ENCODE data around the gene EFNA5. TPM values are rescaled to one million over a fixed set of nuclear protein-coding genes. Genes with fewer than 3 reads are reported as not detected.
"Not testable (repeated sequence)": the region's sequence is repeated elsewhere in the genome, so short reads cannot be mapped to it uniquely, and the experiment has no call there.

The EFNA5 gene
- total RNA-seq, 1 donor from 2014 or later, result 8.2 TPM

DNA sequence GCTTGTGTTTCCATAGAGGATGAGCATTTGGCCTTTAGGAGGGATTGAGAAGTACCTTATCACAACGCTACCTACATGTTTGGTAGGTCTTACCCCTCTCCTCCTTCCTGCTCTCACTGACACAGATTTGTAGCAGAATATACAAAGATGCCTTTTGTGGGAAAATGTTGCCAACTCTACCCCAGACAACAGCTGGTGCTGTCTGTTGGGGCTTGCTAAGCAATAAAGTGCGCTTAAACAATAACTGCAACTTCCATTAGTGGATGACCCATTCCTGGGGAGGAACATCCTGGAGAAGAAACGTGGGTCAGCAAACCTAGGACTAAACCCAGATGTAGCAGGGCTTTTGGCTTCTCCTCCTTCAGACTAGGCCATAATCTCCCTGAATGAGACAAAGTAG lies 174.3 kb downstream of the EFNA5 start:
- peak; percentile 37 for DNase-seq (ENCODE audit: low read depth)

DNA sequence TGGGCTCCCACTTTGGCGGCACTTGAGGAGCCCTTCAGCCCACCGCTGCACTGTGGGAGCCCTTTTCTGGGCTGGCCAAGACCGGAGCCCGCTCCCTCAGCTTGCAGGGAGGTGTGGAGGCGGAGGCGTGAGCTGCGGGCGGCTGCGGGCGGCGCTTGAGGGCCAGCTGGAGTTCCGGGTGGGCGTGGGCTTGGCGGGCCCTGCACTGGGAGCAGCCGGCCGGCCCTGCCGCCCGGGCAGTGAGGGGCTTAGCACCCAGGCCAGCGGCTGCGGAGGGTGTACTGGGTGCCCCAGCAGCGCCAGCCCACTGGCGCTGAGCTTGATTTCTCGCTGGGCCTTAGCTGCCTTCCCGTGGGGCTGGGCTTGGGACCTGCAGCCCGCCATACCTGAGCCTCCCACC lies 176.6 kb downstream of the EFNA5 start:
- DNase-seq (ENCODE audit: low read depth), result not testable (repeated sequence)

DNA sequence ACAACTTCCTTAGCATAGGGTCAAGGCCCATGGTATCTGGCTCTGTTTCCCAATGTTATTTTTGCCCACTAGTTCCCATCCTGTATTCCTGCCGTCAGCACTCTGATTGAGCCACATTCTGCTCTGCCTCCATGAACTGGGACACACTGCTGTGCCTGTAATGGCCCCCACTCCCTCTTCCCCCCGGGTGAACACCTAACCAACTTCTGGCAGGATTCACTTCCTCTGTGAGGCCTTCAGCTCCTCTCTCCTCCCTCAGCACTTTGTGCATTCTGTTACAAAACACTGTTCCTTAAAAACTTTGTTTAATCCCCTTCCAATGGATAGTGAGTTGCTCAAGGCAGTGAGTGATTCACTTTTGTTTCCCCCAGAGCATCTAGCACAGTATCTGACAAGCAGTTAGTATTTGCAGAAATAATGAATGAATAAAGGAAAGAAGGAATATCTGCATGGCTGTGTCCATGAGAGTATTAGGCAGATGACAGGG lies 183.6 kb downstream of the EFNA5 start:
- no peak for DNase-seq (ENCODE audit: low read depth)

DNA sequence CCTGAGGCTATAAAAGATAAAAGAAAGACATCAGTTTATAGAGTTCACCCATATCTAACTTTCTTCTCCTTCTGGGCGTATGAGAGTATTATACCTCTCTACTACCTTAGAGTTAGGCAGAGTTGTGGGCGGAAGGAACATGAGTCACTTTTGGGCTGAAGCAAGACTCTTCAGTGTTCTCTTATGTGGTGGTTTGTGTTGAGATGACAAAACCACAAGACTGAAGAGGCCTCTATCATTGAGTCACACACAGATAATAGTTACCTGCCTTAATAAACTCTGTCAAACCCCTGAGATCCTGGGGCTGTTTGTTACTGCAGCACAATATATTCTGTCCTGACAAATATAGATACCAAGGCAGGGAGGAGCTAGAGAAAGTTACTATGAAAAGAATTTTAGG lies 184.2 kb downstream of the EFNA5 start:
- peak; percentile 29 for DNase-seq (ENCODE audit: low read depth)

DNA sequence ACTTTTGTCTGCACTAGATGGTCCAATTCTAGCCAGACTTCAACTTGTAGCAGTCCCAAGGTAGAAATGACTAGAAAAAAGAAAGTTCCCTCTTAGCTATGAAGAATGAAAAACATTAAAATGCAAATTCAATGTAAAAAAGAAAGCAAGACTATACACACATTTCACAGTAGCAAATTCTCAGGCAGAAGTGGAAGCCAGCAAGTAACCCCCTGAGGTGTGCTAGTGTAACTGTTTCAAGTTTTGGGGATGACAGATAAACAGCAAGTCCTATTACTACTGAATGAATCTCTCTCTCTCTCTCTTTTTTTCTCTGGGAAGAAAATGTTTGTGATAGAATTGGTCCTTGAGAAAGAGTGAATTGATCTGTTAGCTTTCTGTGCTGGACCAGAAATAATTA lies 185.6 kb downstream of the EFNA5 start:
- DNase-seq (ENCODE audit: low read depth), result no peak

DNA sequence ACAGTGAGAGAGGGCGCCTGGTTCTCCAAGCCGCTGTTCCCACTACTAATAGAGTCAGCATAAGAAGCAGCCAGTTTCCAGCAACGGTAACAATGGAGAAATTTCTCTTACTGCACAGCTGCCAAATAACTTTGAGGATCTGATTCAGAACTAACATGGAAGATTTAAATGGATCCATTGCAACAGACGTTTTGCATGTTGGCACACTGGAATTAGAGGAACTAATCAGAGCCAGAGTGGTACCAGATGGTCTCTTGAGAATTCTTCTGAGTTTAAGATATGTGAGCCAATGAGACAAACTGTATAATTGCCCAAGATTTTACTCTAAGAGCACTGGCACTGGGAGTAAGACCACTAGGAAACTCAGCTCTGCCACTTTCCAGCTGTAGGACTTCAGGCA lies 186.5 kb downstream of the EFNA5 start:
- no peak for DNase-seq (ENCODE audit: low read depth)

DNA sequence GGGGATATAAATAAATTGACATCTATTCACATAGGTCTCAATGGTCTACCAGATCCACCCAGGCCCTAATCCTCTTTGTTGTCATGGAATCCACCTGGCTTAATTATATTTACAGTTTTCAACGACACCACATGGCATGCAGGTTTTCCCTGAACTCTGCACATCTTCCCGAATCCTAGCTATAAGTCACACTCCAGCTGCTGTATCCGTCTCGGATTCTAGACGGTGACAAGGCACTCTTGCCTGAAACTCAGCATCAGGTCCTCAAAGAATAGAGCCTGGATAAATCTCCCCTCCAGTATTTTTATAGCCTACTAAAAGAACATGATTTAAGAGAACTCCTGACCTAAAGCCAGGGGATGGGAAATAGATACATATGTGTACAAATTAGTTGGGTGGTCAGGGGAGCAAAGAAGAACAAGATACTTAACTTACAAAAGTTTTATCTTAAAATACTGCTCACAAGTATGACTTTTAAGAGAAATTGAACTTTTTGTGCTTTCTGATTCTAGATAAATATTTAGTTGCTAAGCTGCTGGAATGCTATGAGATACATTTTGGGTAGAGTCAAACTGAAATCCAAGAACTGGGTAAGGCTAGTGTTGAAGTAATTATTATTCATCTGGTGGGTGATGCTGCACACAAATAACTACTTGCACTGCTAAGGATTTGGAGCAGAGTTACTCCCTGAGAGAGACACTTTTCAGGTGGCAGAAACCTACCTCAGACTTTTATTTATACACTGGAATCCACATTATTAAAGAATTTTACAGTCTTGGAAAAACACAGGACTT lies 187.3 kb downstream of the EFNA5 start:
- no peak for DNase-seq (ENCODE audit: low read depth)

DNA sequence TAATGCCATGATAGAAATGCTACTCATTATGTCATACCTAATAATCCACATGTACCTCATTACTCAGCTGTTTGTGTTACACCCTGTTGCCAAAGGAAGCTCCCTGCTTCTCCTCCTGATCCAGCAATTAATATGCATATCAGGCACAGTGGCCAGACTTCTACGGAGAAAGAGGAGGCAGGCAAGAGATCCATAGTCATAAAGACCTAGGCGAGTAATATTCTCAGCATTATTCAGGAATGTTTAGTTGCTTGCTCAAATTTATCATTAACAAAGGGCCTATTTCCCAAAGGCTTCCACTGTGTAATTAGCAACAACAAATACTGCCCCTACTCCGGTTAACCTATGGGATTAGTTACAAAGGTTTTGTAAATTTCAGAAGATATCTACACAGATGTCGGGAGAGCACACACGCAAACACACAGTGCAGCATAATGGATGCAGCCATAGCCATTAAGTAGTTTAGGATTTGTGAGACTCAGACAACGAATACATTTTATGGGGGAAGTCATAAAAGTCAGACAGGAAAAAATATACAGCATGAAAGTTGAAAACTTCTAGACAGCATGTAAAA lies 192.6 kb downstream of the EFNA5 start:
- DNase-seq (ENCODE audit: low read depth), result peak; percentile 42

DNA sequence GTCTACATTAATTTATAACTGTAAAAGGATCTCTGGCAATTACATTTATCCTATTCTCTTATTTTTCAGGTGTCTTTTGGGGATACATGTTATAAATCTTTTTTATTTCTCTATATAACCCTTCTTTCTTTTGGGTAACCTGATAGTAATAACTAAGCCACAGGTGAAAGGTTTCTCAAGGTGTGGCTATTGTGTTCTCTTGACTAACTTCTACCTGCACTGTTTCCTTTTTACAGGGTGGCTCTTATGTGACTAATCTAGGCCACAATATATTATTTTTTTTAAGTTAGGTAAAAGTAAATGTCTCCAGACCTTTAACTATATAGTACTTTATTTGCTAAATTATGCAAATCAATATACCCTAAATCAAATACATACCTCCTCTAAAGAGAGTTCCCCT lies 193.2 kb downstream of the EFNA5 start:
- DNase-seq (ENCODE audit: low read depth), result no peak

DNA sequence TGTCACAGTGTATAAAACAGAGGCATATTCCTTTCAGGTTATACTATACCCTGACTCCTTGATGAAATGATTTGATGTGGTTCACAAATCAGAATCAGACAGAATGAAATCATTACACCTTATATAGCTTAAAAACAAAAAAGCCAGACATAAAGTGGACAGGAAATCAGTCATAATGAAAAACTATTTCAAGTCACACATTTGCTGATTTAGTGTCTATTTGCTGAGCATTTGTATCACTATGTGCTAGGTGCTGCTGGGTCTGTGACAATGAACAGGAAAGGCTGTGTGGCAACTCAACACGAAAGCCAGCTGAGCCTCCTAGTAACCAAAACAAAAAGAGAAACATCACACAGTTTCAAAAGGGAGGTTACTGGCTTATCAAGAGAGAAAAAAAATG lies 194.0 kb downstream of the EFNA5 start:
- DNase-seq (ENCODE audit: low read depth), result no peak

DNA sequence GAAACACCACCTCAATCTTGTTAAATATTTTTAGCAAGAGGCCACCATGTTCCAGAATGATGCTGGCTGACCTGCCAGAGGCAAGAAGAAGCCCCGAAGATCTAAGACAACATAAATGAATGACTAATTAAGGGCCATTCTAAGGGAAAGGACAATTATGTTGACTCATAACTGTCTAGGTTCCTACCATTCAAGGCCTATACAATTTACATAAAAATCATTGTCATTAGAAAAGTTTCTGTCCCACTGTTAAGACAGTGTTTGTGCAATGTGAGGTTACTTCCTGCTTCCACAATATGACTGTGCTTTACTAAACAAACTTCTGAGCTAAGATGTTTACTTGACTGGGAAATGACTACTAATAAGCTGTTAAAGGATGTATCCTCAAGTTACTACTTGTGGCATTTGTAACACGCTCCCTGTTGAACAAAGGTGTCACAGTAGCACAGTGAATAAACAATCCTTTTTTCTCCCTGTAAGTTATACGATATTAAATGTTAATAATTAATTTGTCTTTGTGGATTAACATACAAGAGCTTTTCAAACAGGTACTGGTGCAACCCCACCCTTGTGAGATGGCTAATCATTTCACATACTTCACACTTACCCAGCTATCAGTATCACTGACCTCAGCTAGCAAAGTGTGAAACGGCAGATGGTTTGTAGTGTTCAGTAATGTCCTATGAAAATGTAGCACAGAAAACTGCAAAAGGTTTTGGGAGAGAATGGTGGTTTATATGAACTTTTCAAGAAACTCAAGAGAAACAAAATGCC lies 195.8 kb downstream of the EFNA5 start:
- DNase-seq (ENCODE audit: low read depth), result no peak

DNA sequence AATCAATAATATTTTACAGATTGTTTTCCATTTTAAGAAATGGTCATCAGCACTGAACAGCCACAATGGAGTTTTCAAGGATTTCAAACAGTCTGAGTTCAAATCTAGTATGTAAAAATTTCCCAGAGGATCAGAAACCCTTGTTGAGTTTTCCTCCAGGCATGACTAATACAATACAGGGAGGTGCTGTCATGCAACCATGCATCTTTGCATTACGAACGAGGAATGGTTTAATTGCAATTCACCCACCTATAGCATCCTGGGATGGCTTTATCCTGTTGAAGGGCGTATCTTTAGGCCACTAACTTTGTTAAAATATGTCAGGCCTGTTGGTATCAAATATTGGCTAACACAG lies 196.4 kb downstream of the EFNA5 start:
- DNase-seq (ENCODE audit: low read depth), result no peak

DNA sequence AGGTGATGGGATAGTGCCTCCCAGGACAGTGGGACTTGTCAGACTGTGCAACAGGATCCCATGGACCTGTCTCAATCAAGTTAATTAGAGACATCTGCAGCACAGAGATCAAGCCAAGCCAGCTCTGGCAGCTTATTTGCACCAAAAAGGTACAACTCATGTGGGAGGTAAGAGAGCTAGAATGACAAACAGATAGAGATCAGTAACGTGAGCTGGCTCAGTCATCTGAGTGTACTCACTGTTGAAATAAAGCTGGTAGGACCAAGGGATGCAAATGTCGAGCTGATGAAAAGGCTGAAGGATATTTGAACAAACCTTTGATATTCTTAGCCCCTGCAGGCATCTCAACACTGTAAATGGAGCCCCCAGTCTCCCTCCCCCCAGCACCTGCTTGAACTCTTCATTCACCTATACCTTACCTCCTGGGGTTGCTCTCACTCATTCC lies 198.1 kb downstream of the EFNA5 start:
- DNase-seq (ENCODE audit: low read depth), result no peak

DNA sequence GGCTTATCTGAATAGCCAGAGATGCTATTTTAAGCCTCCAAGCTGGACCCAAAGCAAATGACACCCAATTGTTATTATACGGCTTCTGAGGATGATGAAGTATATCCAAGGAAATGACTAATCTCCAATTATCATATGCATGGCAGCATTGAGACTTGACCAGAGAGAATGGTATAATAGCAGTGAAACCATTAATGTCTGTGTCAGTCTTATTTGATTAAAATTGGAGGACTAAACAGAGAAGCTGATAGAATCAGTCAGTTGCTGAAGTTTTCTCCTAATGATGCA lies 200.5 kb downstream of the EFNA5 start:
- DNase-seq (ENCODE audit: low read depth), result no peak

DNA sequence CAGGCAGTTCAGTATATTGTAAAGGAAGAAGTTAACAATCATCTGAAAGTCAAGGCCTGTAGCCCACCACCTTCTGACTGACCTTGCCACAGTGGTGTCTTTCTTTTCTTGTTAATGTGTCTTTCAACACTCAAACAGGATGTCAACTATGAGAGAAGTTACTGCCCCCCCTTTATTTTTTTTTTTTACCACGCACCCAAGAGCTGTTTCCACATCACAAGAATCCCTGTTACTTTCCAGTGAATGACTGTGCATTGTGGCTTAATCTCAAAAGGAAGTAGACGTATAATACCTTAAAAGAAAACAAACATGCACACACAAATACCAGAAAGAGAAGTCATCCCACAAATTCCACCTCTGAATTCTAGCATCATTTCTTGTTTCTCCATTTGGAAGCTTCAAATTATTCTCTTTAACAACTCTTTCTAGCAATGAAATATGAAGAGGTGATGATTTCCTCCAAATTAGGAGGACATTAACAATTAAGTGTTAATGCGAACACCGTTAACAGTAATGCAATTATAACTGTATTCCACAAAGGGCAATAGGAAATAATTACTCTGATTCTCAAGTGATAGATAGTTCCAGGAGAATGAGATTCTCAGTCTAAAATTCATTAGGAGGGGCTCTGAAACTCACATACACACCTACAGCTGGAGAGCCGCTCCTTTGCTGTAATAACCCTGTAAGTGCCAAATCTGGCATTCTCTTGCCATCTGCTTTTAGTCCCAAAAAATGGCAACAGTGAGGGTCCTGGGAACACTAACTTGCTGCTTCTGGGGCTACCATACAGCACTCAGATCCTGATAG lies 201.0 kb downstream of the EFNA5 start:
- DNase-seq (ENCODE audit: low read depth), result peak; percentile 30

DNA sequence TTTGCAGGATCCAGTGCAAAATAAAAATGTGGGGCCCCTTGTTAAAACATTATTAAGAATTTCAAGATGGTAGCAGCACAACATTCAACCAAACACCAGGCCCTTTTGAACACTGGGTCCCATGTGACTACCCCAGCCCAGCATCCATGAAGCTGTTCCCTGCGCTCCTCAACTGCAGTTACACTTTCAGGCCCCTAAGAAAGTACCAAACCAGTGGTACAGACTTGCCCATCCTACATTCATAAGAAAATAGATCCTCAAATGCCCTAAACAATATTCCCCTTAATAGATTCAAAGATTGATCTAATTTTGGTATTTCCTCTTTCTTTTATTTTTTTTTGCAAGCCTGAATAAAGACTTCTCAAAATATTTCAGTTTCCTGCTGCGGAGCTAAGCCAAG lies 201.7 kb downstream of the EFNA5 start:
- no peak for DNase-seq (ENCODE audit: low read depth)

DNA sequence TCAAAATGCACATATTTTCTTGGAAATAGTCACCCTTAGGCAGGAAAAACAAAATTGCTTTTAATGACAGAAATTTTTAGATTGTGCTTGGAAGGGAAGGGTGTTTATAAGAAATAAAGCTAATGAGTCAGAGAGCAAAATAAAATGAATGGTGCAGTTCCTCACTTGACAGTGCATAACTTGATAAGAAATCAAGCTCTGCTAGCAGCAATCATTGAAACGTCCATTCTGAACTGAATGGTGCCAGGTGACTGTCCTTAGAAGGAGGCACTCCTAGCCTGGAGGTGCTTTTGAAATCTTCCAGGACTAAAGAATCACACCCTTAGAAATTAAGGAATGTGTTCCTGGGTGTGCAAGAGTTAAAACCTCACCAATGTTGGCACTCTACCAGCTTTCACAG lies 202.5 kb downstream of the EFNA5 start:
- no peak for DNase-seq (ENCODE audit: low read depth)

DNA sequence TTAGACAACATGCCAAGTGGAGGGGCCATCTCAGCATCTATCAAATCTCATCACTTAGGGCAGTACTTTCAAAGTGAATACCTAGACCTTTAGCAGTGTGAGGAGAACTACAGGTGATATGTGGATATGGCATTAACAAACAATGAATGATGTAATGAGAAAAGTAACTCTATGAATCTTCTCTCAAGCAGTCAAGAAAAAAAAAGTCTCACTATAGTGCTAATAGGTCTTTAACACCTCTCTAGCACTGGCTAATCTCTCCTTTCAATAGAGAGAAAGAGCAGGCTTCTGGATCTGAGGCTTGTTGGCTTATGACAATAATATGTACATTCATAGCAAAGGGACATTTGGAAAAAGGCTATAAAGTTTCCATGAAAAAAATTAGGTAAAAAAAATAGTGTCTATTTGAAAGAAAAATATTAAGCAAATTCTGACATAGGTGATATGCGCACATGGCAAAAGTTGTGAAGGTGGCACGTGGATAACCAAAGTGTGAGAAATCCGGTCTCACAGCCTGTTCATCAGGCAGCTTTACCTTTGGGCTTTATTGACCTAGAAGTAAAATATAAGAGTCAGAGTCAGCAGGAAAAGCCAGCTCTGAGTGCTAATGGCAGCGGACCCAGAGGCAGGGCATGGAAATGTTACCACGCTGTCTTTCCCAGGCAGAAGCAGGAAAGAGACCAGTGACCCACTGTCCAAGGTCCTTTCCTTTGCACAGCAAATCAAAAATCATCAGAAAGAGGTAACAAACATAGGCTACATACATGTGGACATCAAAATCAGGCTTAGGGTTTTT lies 203.4 kb downstream of the EFNA5 start:
- DNase-seq (ENCODE audit: low read depth), result no peak

DNA sequence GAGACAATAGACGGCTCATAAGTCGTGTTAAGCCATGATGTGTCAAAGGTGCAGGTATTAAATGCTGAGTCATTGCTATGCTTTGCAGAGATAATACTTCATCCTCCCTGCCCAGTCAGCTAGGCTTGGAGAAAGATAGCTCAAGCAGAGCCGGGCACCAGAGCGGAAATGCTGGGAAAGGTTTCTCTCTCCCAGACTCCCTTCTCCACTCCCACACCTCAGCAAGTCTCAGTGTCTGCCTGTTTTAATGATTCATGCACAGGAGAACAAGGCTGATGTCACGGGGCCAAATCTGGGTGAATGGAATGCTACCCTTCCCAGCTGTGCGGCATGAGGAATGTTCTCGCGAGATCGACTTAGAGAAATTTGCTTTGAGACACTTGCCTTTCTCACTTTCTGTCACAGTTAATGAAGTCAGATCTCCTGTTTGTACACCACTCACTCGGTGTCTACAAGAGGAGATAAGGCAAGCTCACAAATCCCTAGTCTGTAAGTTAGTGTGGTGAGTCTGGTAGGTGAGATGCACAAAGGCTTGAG lies 204.4 kb downstream of the EFNA5 start:
- DNase-seq (ENCODE audit: low read depth), result peak; percentile 76

DNA sequence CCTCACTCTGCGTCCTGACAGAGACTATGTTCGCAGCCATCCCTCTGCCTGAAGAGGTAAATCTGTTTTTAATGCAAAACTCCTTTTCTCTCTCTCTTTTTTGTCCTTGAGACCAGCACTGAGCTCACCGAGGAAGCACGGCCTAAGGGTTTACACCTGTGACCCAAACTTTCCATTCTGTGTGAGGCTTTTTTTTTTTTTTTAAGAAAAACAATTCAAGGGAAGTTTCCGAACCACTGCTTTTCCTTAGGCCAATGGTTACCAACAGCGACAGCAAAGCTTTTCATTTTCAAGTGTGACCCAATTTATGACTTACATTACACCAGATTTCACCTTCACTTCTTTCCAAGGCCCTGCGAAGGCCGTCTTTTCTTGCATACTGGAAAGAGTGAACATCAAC lies 205.9 kb downstream of the EFNA5 start:
- DNase-seq (ENCODE audit: low read depth), result no peak

DNA sequence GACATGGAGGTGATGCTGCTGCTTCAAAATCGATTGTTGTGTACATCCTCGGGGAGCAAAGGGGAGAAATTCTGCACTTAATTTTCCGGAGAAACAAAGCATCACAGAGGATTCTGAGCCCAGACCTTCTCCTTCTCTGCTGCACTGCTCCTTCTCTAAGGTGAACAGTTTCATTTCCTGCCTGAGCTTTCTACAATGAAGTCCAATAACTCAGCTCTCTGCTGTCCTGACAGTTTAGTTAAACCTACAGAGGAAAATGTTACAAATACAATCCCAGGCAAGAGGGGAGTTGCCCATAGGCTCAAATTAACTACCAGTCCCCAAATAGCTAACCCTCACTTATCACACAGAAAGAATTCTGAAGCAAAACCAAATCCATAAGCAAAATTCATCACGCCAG lies 206.3 kb downstream of the EFNA5 start:
- DNase-seq (ENCODE audit: low read depth), result no peak
